ENCODE data around the gene ST3GAL2.

DNA sequence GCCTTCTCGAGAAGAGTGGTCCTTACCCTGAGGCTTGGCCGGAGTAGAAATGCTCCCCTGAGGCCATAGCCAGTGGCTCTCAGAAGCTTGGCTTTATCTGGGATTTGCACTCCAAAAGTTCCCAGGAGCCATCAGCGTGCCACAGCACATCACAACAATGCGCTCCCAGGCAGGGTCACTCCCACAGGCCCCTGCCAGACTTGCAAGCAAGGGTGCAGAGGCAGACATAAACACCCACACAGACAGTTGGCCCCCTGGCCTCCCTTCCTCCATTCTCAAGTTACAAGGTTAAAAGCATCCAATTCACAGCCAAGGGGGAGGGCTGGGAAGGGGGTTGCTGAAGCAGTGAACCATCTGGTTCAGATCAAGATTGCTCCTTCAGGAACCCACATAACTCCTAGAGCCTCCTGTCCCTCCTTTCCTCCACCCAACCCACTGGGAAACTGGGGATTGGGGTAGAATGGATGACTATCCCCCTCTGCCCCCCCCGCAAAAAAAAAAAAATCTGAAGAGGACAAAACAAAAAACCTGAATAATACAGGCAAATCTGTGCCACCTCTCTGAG is 1.8 kb downstream of the ST3GAL2 start:
- TF ChIP-seq, protein P1, sequence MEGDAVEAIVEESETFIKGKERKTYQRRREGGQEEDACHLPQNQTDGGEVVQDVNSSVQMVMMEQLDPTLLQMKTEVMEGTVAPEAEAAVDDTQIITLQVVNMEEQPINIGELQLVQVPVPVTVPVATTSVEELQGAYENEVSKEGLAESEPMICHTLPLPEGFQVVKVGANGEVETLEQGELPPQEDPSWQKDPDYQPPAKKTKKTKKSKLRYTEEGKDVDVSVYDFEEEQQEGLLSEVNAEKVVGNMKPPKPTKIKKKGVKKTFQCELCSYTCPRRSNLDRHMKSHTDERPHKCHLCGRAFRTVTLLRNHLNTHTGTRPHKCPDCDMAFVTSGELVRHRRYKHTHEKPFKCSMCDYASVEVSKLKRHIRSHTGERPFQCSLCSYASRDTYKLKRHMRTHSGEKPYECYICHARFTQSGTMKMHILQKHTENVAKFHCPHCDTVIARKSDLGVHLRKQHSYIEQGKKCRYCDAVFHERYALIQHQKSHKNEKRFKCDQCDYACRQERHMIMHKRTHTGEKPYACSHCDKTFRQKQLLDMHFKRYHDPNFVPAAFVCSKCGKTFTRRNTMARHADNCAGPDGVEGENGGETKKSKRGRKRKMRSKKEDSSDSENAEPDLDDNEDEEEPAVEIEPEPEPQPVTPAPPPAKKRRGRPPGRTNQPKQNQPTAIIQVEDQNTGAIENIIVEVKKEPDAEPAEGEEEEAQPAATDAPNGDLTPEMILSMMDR (IDR thresholded peaks at IDR 0.05), result no peak
- TF ChIP-seq EZH2 (IDR thresholded peaks at IDR 0.05; ENCODE audit: borderline replicate concordance, insufficient read depth, low read depth, low read length, poor library complexity, severe bottlenecking), result no peak

Measured in B cell (primary cell).